NCI-H69 (cell line): ENCODE data around the gene ZNF346.

Source experiments
- DNase-seq: peaks from one replicate; lab custom pipeline; 2025; lab: John Stamatoyannopoulos, UW

Gene ZNF346

DNA sequence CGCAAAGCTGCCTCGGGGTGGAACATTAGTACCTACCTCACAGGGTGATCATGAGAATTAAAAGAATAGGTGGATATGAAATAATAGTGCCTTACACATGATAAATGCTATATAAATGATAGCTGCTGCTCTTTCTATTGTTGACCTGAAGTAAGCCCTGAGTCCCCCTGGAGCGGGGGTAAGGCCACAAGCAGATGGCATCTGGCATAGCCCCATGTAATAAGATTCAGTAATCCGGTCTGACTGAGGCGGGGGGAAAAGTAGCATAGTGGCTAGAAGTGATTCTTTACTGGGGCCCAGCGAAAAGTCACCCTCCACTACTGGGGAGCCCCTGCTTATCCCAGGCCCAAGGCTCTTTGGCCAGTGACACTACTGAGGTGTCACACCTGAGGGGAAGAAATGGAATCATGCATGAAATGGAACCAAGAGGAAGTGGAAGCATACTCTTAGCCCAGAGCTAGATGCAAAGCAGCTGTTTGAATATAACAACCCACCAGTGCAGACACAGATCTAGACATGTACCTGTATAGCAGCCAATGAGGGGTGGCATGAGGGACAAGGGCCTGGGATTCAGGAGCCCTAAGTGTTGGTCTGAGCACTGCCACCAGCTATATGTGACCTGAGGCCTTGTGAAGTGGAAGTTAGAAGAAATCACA is 48.2 kb downstream of the ZNF346 start:
- no peak for DNase-seq

DNA sequence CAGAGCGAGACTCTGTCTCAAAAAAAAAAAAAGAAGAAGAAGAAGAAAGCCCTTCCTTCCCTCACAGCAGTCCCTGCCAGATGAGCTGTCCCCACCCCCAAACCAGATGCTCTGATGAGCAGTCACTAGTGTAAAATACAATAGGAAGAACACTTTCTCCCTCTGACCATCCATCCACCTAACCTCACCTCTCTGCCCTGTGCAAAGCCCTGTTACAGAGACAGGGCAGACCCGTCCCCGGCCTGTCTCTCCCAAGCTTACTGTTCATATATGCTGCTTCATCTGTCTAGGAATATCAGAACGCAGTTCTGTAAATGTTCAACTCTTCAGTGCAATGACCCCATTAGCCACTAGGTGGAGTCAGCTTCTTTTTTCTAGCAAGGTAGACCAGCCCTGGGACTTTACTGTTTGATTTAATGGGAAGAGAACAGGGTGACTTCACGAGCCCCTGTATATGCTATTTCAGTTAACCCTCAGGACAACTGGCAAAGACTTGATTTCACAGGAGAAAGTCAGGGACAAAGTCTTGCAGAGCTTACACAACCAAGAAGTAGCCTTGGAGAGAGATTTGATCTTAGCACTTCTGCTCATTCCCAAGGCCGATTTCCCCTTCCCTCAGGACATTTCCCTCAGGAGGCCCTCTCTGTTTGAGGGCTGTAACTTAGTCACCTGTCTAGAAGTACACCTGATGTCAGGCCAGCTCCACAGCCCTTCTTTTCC is 49.3 kb downstream of the ZNF346 start:
- DNase-seq, result peak; percentile 89

- DNase-seq, result no peak
These were observed 54.8 kb downstream of the ZNF346 start for GRCh38 chr5:177077335-177077734.

GRCh38 chr5:177079606-177080005 is 57.1 kb downstream of the ZNF346 start:
- DNase-seq, result no peak

GRCh38 chr5:177080265-177080664 is 57.8 kb downstream of the ZNF346 start:
- no peak for DNase-seq

- DNase-seq, result no peak
These were observed 59.4 kb downstream of the ZNF346 start for GRCh38 chr5:177081859-177082258.

DNA sequence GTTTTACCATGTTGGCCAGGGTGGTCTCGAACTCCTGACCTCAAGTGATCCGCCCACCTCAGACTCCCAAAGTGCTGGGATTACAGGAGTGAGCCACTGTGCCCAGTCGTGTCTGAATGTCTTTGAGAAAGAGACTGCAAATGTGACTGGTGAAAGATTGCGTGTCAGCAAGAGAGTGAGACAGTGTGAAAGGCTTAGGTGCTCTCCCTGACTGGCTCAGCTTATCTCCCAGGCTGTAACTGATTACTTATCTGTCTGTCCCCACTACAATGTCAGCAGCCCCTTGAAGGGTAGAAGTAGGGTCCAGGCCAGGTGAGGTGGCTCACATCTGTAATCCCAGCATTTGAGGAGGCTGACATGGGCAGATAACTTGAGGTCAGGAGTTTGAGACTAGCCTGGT is 60.9 kb downstream of the ZNF346 start:
- DNase-seq, result no peak

- no peak for DNase-seq
These were observed 61.7 kb downstream of the ZNF346 start for GRCh38 chr5:177084175-177084574.

DNA sequence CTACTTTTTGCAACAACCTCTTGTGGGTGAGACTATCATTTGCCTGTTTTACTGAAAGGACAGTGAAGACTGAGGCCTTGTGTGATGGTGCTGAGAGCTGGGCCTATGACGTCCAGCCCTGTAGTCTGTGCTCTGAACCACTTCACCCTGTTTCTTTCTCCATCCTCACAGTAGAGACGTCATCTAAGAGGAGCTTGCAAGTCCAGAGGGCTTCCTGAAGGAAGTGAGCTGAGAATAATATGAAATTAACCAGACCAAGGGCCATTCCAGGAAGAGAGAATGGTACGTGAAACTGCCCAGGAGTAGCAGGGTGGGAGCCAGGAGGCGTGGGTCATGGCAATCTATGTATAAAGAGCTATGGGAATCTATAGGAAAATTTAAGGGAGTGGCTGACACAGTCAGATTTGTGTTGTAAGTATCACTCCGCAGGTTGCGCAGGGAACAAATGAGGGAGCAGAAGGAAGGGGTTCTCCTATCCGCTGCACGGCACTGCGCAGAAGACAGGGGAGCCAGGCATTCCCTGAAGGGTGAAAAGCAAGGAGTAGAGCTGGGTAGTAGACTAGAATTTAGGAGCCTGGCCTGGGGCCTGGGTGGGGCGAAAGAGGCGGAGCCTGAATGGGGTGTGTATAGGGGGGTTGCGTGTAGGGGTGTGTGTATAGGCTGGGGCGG is 63.6 kb downstream of the ZNF346 start:
- DNase-seq, result peak; percentile 85

- DNase-seq, result peak; percentile 90
These were observed 64.3 kb downstream of the ZNF346 start, which contains the start of gene FGFR4 for GRCh38 chr5:177086654-177087397. Gene FGFR4, plus strand, starts transcription at chr5:177086915. Its CDS starts 2,688 bp downstream, at chr5:177089603.

GRCh38 chr5:177087398-177088005 is 65.0 kb downstream of the ZNF346 start:
- peak; percentile 43 for DNase-seq

GRCh38 chr5:177089127-177089526 is 66.6 kb downstream of the ZNF346 start:
- no peak for DNase-seq

- no peak for DNase-seq
These were observed 67.5 kb downstream of the ZNF346 start for GRCh38 chr5:177089825-177090641.

- no peak for DNase-seq
These were observed 68.3 kb downstream of the ZNF346 start for GRCh38 chr5:177090813-177091212.

DNA sequence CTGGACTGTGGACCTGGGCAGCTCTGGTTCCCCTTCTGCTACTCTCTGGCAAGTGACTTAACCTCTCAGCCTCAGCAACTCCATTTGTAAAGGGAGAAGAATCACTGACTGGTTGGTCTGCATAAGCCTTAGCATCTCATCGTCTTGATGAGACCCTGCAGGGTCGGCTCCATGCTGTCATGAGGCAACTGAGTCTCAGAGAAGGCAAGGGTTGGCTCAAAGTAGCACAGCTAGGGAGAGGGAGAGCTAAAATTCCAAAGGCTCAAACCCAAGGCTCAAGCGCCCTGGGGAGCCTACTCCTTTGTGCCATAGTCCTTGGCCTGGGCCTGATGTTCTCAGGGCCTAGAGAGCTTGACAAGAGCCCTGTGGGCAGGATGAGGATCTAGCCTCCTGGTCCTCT is 68.7 kb downstream of the ZNF346 start:
- DNase-seq, result no peak

GRCh38 chr5:177092178-177093081 is 69.9 kb downstream of the ZNF346 start:
- no peak for DNase-seq

- no peak for DNase-seq
These were observed 70.7 kb downstream of the ZNF346 start for GRCh38 chr5:177093082-177093712.

DNA sequence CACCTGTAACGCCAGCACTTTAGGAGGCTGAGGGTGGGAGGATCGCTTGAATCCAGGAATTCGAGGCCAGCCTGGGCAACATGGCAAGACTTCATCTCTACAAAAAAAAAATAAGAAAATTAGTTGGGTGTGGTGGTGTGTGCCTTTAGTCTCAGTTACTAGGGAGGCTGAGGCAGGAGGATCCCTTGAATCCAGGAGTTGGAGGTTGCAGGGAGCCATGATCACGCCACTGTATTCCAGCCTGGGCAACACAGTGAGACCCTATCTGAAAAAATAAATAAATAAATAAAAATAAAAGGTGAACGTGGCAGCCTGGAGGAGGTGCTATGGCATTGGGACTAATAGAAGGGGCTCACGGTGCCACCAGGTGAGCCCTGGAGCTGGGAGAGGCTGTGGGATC is 71.3 kb downstream of the ZNF346 start:
- no peak for DNase-seq
